H9 (cell line): ENCODE data around the gene PSTPIP1. TPM values are rescaled to one million over a fixed set of nuclear protein-coding genes. Genes with fewer than 3 reads are reported as not detected.
A peak's percentile ranks its signal among the peaks of the same experiment; 100 is the strongest.

Source experiments
- DNase-seq: peaks from one replicate; pipeline ENCODE4 v3.0.0-alpha.2; 2017
- H2AFZ ChIP-seq: one replicate; pipeline ENCODE4 v1.6.1; 2013; ENCODE audit warnings: mild to moderate bottlenecking, low read length, control low read depth, moderate library complexity
- H2AK5ac ChIP-seq: 2 replicates; pipeline ENCODE4 v1.6.1; 2013; ENCODE audit warnings: low read length, control low read depth, mixed read lengths; ENCODE audit not compliant: insufficient read length
- H2BK120ac ChIP-seq: one replicate; pipeline ENCODE4 v1.6.1; 2013; ENCODE audit warnings: low read depth, mild to moderate bottlenecking, low read length, control low read depth, inconsistent platforms; ENCODE audit not compliant: poor library complexity, severe bottlenecking
- H2BK12ac ChIP-seq: 2 replicates; pipeline ENCODE4 v1.6.1; 2013; ENCODE audit warnings: low read length, control low read depth, mixed read lengths, low read depth; ENCODE audit not compliant: insufficient read length
- H2BK15ac ChIP-seq: 2 replicates; pipeline ENCODE4 v1.6.1; 2013; ENCODE audit warnings: low read depth, low read length, control low read depth
- H2BK20ac ChIP-seq: one replicate; pipeline ENCODE4 v1.6.1; 2013; ENCODE audit warnings: low read depth, mild to moderate bottlenecking, low read length, control low read depth, inconsistent platforms; ENCODE audit not compliant: poor library complexity, severe bottlenecking
- H2BK5ac ChIP-seq: 2 replicates; pipeline ENCODE4 v1.6.1; 2013; ENCODE audit warnings: low read length, control low read depth, mixed read lengths; ENCODE audit not compliant: insufficient read length
- H3K14ac ChIP-seq: 2 replicates; pipeline ENCODE4 v1.6.1; 2013; ENCODE audit warnings: low read length, control low read depth; ENCODE audit not compliant: insufficient read depth
- H3K18ac ChIP-seq: 2 replicates; pipeline ENCODE4 v1.6.1; 2013; ENCODE audit warnings: low read depth, mild to moderate bottlenecking, mixed read lengths, low read length, control low read depth; ENCODE audit not compliant: insufficient read length
- H3K23ac ChIP-seq: 2 replicates; pipeline ENCODE4 v1.6.1; 2013; ENCODE audit warnings: low read length, control low read depth, mixed read lengths, low read depth; ENCODE audit not compliant: insufficient read length
- H3K23me2 ChIP-seq: 2 replicates; pipeline ENCODE4 v1.6.1; 2013; ENCODE audit warnings: low read depth, mild to moderate bottlenecking, mixed read lengths, low read length, control low read depth; ENCODE audit not compliant: insufficient read length, poor library complexity, severe bottlenecking
- H3K27ac ChIP-seq: 2 replicates; pipeline ENCODE4 v1.5.1; 2013; ENCODE audit warnings: low read length, control low read depth, mixed read lengths, low read depth; ENCODE audit not compliant: insufficient read length
- H3K27me3 ChIP-seq: 2 replicates; pipeline ENCODE4 v1.6.1; 2013; ENCODE audit warnings: low read length, control low read depth, inconsistent platforms; ENCODE audit not compliant: insufficient read depth
- H3K4ac ChIP-seq: 2 replicates; pipeline ENCODE4 v1.6.1; 2013; ENCODE audit warnings: low read depth, mild to moderate bottlenecking, control low read depth, inconsistent platforms, low read length, moderate library complexity
- H3K4me1 ChIP-seq: 2 replicates; pipeline ENCODE4 v1.6.1; 2013; ENCODE audit warnings: low read length, control low read depth, inconsistent platforms; ENCODE audit not compliant: insufficient read depth
- H3K4me2 ChIP-seq: 2 replicates; pipeline ENCODE4 v1.6.1; 2013; ENCODE audit warnings: low read length, control low read depth, mixed read lengths; ENCODE audit not compliant: insufficient read length, insufficient read depth
- H3K56ac ChIP-seq: 2 replicates; pipeline ENCODE4 v1.6.1; 2013; ENCODE audit warnings: low read depth, mild to moderate bottlenecking, mixed read lengths, low read length, control low read depth; ENCODE audit not compliant: insufficient read length
- H3K79me1 ChIP-seq: 2 replicates; pipeline ENCODE4 v1.6.1; 2013; ENCODE audit warnings: low read depth, mild to moderate bottlenecking, moderate library complexity, low read length, control low read depth, inconsistent platforms; ENCODE audit not compliant: insufficient read depth, poor library complexity, severe bottlenecking
- H3K79me2 ChIP-seq: 2 replicates; pipeline ENCODE4 v1.6.1; 2013; ENCODE audit warnings: low read length, control low read depth, inconsistent platforms; ENCODE audit not compliant: insufficient read depth
- H3K9ac ChIP-seq: 2 replicates; pipeline ENCODE4 v1.6.1; 2013; ENCODE audit warnings: low read length, control low read depth, mixed read lengths; ENCODE audit not compliant: insufficient read length; ENCODE audit errors: extremely low read depth
- H3K9me3 ChIP-seq: one replicate; pipeline ENCODE4 v1.6.1; 2013; ENCODE audit warnings: low read depth, low read length, inconsistent platforms; ENCODE audit not compliant: control insufficient read depth
- H3T11ph ChIP-seq: one replicate; pipeline ENCODE4 v1.6.1; 2013; ENCODE audit warnings: mild to moderate bottlenecking, low read length, control low read depth, inconsistent platforms
- H4K20me1 ChIP-seq: one replicate; pipeline ENCODE4 v1.6.1; 2013; ENCODE audit not compliant: control insufficient read depth, insufficient read length, insufficient read depth
- H4K5ac ChIP-seq: 2 replicates; pipeline ENCODE4 v1.6.1; 2013; ENCODE audit warnings: low read depth, mild to moderate bottlenecking, mixed read lengths, low read length, control low read depth; ENCODE audit not compliant: insufficient read length
- H4K8ac ChIP-seq: replicated peaks from 2 replicates; pipeline ENCODE4 v1.6.1; 2013; ENCODE audit warnings: low read length, control low read depth, mixed read lengths, low read depth; ENCODE audit not compliant: insufficient read length
- H4K91ac ChIP-seq: 2 replicates; pipeline ENCODE4 v1.6.1; 2013; ENCODE audit warnings: low read depth, mild to moderate bottlenecking, moderate library complexity, mixed read lengths, low read length, control low read depth; ENCODE audit not compliant: insufficient read length
- H3K27ac Mint-ChIP-seq, 3 experiments: 2 replicates in 2 of 3; 3 replicates in 1 of 3; pipeline ENCODE4 v1.8.0; 2020 to 2021; ENCODE audit warnings: mixed read lengths in 3 of 3, mild to moderate bottlenecking in 1 of 3, moderate library complexity in 1 of 3
- H3K27me3 Mint-ChIP-seq: 2 replicates; pipeline ENCODE4 v1.8.0; 2021; ENCODE audit warnings: low read depth, mild to moderate bottlenecking, moderate library complexity, mixed read lengths
- H3K36me3 Mint-ChIP-seq, 3 experiments: 2 replicates in 2 of 3; 3 replicates in 1 of 3; pipeline ENCODE4 v1.8.0; 2020 to 2021; ENCODE audit warnings: low read depth in 3 of 3, mixed read lengths in 3 of 3; ENCODE audit not compliant: insufficient read depth in 1 of 3
- H3K4me1 Mint-ChIP-seq, 2 experiments: 2 replicates each; pipeline ENCODE4 v1.8.0; 2020; ENCODE audit warnings: mixed read lengths in 2 of 2
- H3K4me3 Mint-ChIP-seq, 2 experiments: 2 replicates in 1 of 2; 3 replicates in 1 of 2; pipeline ENCODE4 v1.8.0; 2020 to 2021; ENCODE audit warnings: mild to moderate bottlenecking in 2 of 2, mixed read lengths in 2 of 2, moderate library complexity in 1 of 2
- H3K9me3 Mint-ChIP-seq, 2 experiments: 2 replicates in 1 of 2; 3 replicates in 1 of 2; pipeline ENCODE4 v1.8.0; 2020; ENCODE audit warnings: mild to moderate bottlenecking in 2 of 2, mixed read lengths in 2 of 2, moderate library complexity in 1 of 2
- WGBS: extraction: QIAGEN DNeasy Blood & Tissue Kit; methylation state at CpG from one replicate; pipeline ENCODE4 v1.1.7; 2013; ENCODE audit warnings: missing lambda C conversion rate, low lambda C conversion rate, mixed read lengths; ENCODE audit not compliant: insufficient read length; ENCODE audit errors: extremely low coverage; 5-methylcytosine and 5-hydroxymethylcytosine counted together
- total RNA-seq: library from RNA; stranded (reverse); gene quantifications from 2 replicates; pipeline ENCODE4 v1.2.1, GENCODE V29; 2021
- TF ChIP-seq, protein P1 (sequence below): fragments of 200-600 bp; sonication (generic); conservative IDR thresholded peaks from 3 replicates; pipeline ENCODE4 v1.8.0; 2021; ENCODE audit warnings: antibody characterized with exemption, mild to moderate bottlenecking

PSTPIP1 gene
- total RNA-seq, 1 experiment from 2014 or later = 1.8 TPM

DNA sequence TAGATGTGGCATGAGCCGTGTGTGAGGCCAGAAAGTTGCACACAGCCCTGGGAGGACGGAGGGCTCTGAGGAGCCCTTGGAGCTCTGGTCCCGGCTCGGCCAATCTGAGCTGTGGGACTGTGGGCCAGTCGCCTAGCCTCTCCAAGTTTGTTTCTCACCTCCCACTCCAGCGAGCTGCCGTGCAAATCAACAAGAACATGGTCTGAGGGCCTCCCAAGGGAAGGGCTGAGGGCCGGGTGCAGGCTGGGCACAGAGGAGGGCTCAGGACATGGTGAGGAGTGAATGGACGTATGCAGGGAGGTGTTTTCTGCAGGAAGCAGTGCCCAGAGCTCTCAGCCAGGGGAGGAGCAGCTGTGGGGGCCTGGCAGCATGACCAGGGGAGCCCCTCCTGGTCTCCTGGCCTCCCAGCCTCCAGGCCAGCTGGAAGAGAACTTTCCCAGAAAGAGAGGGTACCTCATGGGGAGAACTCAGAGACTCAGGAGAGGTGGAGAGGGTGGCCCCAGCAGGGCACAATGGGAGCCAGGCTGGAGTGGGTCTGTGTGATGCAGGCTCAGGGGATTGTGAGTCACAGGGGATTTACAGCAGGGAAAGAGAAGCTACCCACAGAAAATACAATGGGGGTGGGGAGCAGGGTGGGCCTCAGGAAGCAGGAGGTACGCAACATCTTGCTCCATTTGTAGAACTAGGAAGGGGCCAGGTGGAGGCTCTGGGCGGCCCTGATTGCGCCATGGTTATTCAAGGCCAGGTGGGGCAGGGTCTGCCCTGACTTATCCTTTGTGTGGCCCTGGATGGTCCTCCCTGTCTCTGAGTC lies 24.8 kb downstream of the PSTPIP1 start:
- no peak overlapping the region for H4K8ac ChIP-seq
- no peaks in the 10 kb centered on the region for H3K9me3 Mint-ChIP-seq
- H2BK12ac ChIP-seq = no peak overlapping the region
- H2BK120ac ChIP-seq = no peak overlapping the region
- no peaks in the 10 kb centered on the region for H3K23me2 ChIP-seq
- H3K23ac ChIP-seq = no peak overlapping the region
- no peaks in the 10 kb centered on the region for H3K79me1 ChIP-seq
- H4K5ac ChIP-seq = no peak overlapping the region
- no peak overlapping the region for H3K9ac ChIP-seq
- no peaks in the 10 kb centered on the region for H3K4me1 Mint-ChIP-seq
- TF ChIP-seq, protein P1, sequence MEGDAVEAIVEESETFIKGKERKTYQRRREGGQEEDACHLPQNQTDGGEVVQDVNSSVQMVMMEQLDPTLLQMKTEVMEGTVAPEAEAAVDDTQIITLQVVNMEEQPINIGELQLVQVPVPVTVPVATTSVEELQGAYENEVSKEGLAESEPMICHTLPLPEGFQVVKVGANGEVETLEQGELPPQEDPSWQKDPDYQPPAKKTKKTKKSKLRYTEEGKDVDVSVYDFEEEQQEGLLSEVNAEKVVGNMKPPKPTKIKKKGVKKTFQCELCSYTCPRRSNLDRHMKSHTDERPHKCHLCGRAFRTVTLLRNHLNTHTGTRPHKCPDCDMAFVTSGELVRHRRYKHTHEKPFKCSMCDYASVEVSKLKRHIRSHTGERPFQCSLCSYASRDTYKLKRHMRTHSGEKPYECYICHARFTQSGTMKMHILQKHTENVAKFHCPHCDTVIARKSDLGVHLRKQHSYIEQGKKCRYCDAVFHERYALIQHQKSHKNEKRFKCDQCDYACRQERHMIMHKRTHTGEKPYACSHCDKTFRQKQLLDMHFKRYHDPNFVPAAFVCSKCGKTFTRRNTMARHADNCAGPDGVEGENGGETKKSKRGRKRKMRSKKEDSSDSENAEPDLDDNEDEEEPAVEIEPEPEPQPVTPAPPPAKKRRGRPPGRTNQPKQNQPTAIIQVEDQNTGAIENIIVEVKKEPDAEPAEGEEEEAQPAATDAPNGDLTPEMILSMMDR = no peak
- no peaks in the 10 kb centered on the region for H3K9me3 ChIP-seq
- no peak overlapping the region for H2BK5ac ChIP-seq
- no peak overlapping the region; a peak in 1 of 5 replicates for H3K4me3 Mint-ChIP-seq
- no CpG with 5 or more reads among the region's 12 CpGs for WGBS
- H3K27me3 ChIP-seq = no peaks in the 10 kb centered on the region
- H2AK5ac ChIP-seq = no peak overlapping the region
- H3K27ac ChIP-seq = no peak overlapping the region
- H2BK15ac ChIP-seq = no peak overlapping the region
- DNase-seq = no peak
- no peak overlapping the region for H3K56ac ChIP-seq
- H3K36me3 Mint-ChIP-seq = no peaks in the 10 kb centered on the region; a peak in 1 of 7 replicates
- no peak overlapping the region for H2BK20ac ChIP-seq
- H3K18ac ChIP-seq = no peak overlapping the region
- H4K20me1 ChIP-seq = no peaks in the 10 kb centered on the region
- no peaks in the 10 kb centered on the region for H3K4me1 ChIP-seq
- no peak overlapping the region for H3K4ac ChIP-seq
- H3K14ac ChIP-seq = no peak overlapping the region
- H3K27ac Mint-ChIP-seq = peak overlapping the region in 2 of 3 experiments; percentile 18 to 48; a peak in 2 of 7 replicates
- peaks cover 5% of the 10 kb centered on the region for H3K27me3 Mint-ChIP-seq
- H3K79me2 ChIP-seq = no peaks in the 10 kb centered on the region
- H3T11ph ChIP-seq = no peak overlapping the region
- no peak overlapping the region for H3K4me2 ChIP-seq
- H4K91ac ChIP-seq = no peak overlapping the region
- no peak overlapping the region for H2AFZ ChIP-seq
